ENCODE measurements around the gene RAD50.
"Not testable (repeated sequence)": the region's sequence is repeated elsewhere in the genome, so short reads cannot be mapped to it uniquely, and the experiment has no call there.

RAD50 gene

GRCh38 chr5:132524877-132525276, 31.9 kb upstream of the RAD50 start:
- not testable (repeated sequence) for H3K18ac ChIP-seq (ENCODE audit: low read depth in 1 of 2, low read length in 2 of 2); H3K4ac ChIP-seq (ENCODE audit: low read depth in 1 of 2, low read length in 2 of 2); H3K4me2 ChIP-seq (ENCODE audit: low read length, poor library complexity, severe bottlenecking); H3K4me3 ChIP-seq (ENCODE audit: insufficient read depth in 1 of 2, low read depth in 1 of 2, low read length in 2 of 2); H2BK12ac ChIP-seq (ENCODE audit: low read length in 2 of 2); H3K14ac ChIP-seq (ENCODE audit: low read length in 2 of 2); H2AK5ac ChIP-seq (ENCODE audit: low read length, severe bottlenecking); H3K9ac ChIP-seq (ENCODE audit: low read length); H3K27ac ChIP-seq (ENCODE audit: low read length, poor library complexity, severe bottlenecking); H4K91ac ChIP-seq (ENCODE audit: low read length); H3K4me1 ChIP-seq (ENCODE audit: control insufficient read depth, insufficient read depth, low read depth, low read length); DNase-seq; H4K8ac ChIP-seq (ENCODE audit: low read length); H3K79me1 ChIP-seq (replicated peaks; ENCODE audit: low read length, poor library complexity, severe bottlenecking); H3K23ac ChIP-seq (ENCODE audit: low read length in 2 of 2); H3K9me3 ChIP-seq (ENCODE audit: control insufficient read depth, low read length); H2BK15ac ChIP-seq (ENCODE audit: low read depth, poor library complexity, severe bottlenecking); H3K36me3 ChIP-seq (ENCODE audit: control insufficient read depth in 1 of 2, insufficient read depth in 2 of 2, low read depth in 1 of 2, low read length in 2 of 2); H2BK5ac ChIP-seq (ENCODE audit: low read depth, low read length, poor library complexity, severe bottlenecking); H2AFZ ChIP-seq (ENCODE audit: low read depth, low read length); H2BK120ac ChIP-seq (ENCODE audit: low read depth, low read length)
- 84% methylated on average over 5 of the region's 5 CpGs for WGBS
- peaks cover 4 to 10% of the 10 kb centered on the region in 2 experiments for H3K27me3 ChIP-seq (ENCODE audit: control insufficient read depth in 1 of 2, insufficient read depth in 1 of 2, low read length in 2 of 2)

- no peak overlapping the region for H2AFZ ChIP-seq (ENCODE audit: low read depth, low read length)
- H3K9ac ChIP-seq (ENCODE audit: low read length): no peak overlapping the region
- H2AK5ac ChIP-seq (ENCODE audit: low read length, severe bottlenecking): no peak overlapping the region
- H3K4me3 ChIP-seq (ENCODE audit: insufficient read depth in 1 of 2, low read depth in 1 of 2, low read length in 2 of 2): no peak overlapping the region
- no peak for DNase-seq
- H4K91ac ChIP-seq (ENCODE audit: low read length): no peak overlapping the region
- no peak overlapping the region for H3K4ac ChIP-seq (ENCODE audit: low read depth in 1 of 2, low read length in 2 of 2)
- H3K4me2 ChIP-seq (ENCODE audit: low read length, poor library complexity, severe bottlenecking): no peak overlapping the region
- no peak overlapping the region for H3K27ac ChIP-seq (ENCODE audit: low read length, poor library complexity, severe bottlenecking)
- H2BK12ac ChIP-seq (ENCODE audit: low read length in 2 of 2): no peak overlapping the region
- no peaks in the 10 kb centered on the region for H3K36me3 ChIP-seq (ENCODE audit: control insufficient read depth in 1 of 2, insufficient read depth in 2 of 2, low read depth in 1 of 2, low read length in 2 of 2)
- peaks cover 3% of the 10 kb centered on the region for H3K4me1 ChIP-seq (ENCODE audit: control insufficient read depth, insufficient read depth, low read depth, low read length)
- H2BK15ac ChIP-seq (ENCODE audit: low read depth, poor library complexity, severe bottlenecking): no peak overlapping the region
- no peak overlapping the region for H2BK5ac ChIP-seq (ENCODE audit: low read depth, low read length, poor library complexity, severe bottlenecking)
- no peaks in the 10 kb centered on the region for H3K79me1 ChIP-seq (replicated peaks; ENCODE audit: low read length, poor library complexity, severe bottlenecking)
- H2BK120ac ChIP-seq (ENCODE audit: low read depth, low read length): no peak overlapping the region
- peaks cover 8% of the 10 kb centered on the region for H3K9me3 ChIP-seq (ENCODE audit: control insufficient read depth, low read length)
- H3K23ac ChIP-seq (ENCODE audit: low read length in 2 of 2): no peak overlapping the region
- H3K27me3 ChIP-seq (ENCODE audit: control insufficient read depth in 1 of 2, insufficient read depth in 1 of 2, low read length in 2 of 2): peaks cover 4 to 10% of the 10 kb centered on the region in 2 experiments
- H4K8ac ChIP-seq (ENCODE audit: low read length): no peak overlapping the region
- no peak overlapping the region for H3K18ac ChIP-seq (ENCODE audit: low read depth in 1 of 2, low read length in 2 of 2)
- H3K14ac ChIP-seq (ENCODE audit: low read length in 2 of 2): no peak overlapping the region
Observed at GRCh38 chr5:132525299-132525724, 31.5 kb upstream of the RAD50 start.

DNA sequence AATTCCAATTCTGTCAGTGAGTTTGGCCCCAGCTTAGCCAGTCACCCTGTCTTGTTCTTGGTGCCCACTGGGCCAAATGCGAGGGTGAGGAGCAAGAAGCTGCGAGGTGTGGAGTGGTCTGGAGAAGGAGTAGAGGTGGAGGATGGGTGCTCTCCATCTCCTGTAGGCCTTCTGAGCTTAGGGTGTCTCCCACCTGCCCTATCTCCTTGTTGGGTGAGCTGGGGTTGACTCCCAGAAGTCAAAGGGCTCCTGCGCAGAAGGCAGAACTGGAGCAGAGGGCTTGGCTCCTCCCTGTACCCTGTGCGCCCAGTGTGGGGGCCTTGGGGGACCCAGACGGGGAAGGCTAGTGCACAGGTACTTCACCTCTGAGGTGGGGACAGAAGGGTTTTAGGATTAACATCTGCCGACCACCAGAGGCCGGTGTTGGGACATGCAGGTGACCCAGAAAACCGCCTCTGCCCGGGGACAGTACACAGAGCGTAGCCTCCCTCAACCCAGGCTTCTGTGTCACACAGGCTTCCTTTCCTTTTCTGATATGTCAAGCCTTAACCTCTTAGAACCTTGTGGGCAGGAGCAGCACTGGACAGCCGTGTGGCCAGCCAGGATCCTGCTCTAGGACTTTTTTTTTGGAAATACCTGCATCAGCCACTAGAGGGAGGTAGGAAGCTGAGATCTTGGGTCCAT, 30.3 kb upstream of the RAD50 start:
- Histone ChIP-seq H3K14ac (ENCODE audit: low read length in 2 of 2) (no peak overlapping the region), H3K9ac (ENCODE audit: low read length) (no peak overlapping the region), H2BK12ac (ENCODE audit: low read length in 2 of 2) (no peak overlapping the region), H2AFZ (ENCODE audit: low read depth, low read length) (no peak overlapping the region), H3K9me3 (ENCODE audit: control insufficient read depth, low read length) (peaks cover 5% of the 10 kb centered on the region), H3K27me3 (ENCODE audit: control insufficient read depth in 1 of 2, insufficient read depth in 1 of 2, low read length in 2 of 2) (peaks cover 4 to 12% of the 10 kb centered on the region in 2 experiments), H4K91ac (ENCODE audit: low read length) (no peak overlapping the region), H4K8ac (ENCODE audit: low read length) (no peak overlapping the region), H2BK120ac (ENCODE audit: low read depth, low read length) (no peak overlapping the region), H2AK5ac (ENCODE audit: low read length, severe bottlenecking) (no peak overlapping the region), H3K4me3 (ENCODE audit: insufficient read depth in 1 of 2, low read depth in 1 of 2, low read length in 2 of 2) (no peak overlapping the region), H3K4me2 (ENCODE audit: low read length, poor library complexity, severe bottlenecking) (peak overlapping the region; percentile 60), H3K18ac (ENCODE audit: low read depth in 1 of 2, low read length in 2 of 2) (no peak overlapping the region), H3K27ac (ENCODE audit: low read length, poor library complexity, severe bottlenecking) (no peak overlapping the region), H3K79me1 (replicated peaks; ENCODE audit: low read length, poor library complexity, severe bottlenecking) (no peaks in the 10 kb centered on the region), H2BK5ac (ENCODE audit: low read depth, low read length, poor library complexity, severe bottlenecking) (no peak overlapping the region), H3K4me1 (ENCODE audit: control insufficient read depth, insufficient read depth, low read depth, low read length) (peaks cover 3% of the 10 kb centered on the region), H3K4ac (ENCODE audit: low read depth in 1 of 2, low read length in 2 of 2) (no peak overlapping the region), H3K23ac (ENCODE audit: low read length in 2 of 2) (no peak overlapping the region), H3K36me3 (ENCODE audit: control insufficient read depth in 1 of 2, insufficient read depth in 2 of 2, low read depth in 1 of 2, low read length in 2 of 2) (no peaks in the 10 kb centered on the region), H2BK15ac (ENCODE audit: low read depth, poor library complexity, severe bottlenecking) (no peak overlapping the region)
- peak; percentile 63 for DNase-seq
- 33% methylated on average over 11 of the region's 11 CpGs for WGBS

GRCh38 chr5:132526974-132527564, 29.7 kb upstream of the RAD50 start:
- Histone ChIP-seq H2AK5ac (ENCODE audit: low read length, severe bottlenecking) (no peak overlapping the region), H3K4ac (ENCODE audit: low read depth in 1 of 2, low read length in 2 of 2) (no peak overlapping the region), H3K4me3 (ENCODE audit: insufficient read depth in 1 of 2, low read depth in 1 of 2, low read length in 2 of 2) (no peak overlapping the region), H2BK15ac (ENCODE audit: low read depth, poor library complexity, severe bottlenecking) (no peak overlapping the region), H3K9me3 (ENCODE audit: control insufficient read depth, low read length) (no peaks in the 10 kb centered on the region), H4K8ac (ENCODE audit: low read length) (no peak overlapping the region), H3K79me1 (replicated peaks; ENCODE audit: low read length, poor library complexity, severe bottlenecking) (no peaks in the 10 kb centered on the region), H3K36me3 (ENCODE audit: control insufficient read depth in 1 of 2, insufficient read depth in 2 of 2, low read depth in 1 of 2, low read length in 2 of 2) (no peaks in the 10 kb centered on the region), H3K4me2 (ENCODE audit: low read length, poor library complexity, severe bottlenecking) (no peak overlapping the region), H2BK12ac (ENCODE audit: low read length in 2 of 2) (no peak overlapping the region), H3K9ac (ENCODE audit: low read length) (no peak overlapping the region), H3K14ac (ENCODE audit: low read length in 2 of 2) (no peak overlapping the region), H3K27ac (ENCODE audit: low read length, poor library complexity, severe bottlenecking) (no peak overlapping the region), H3K18ac (ENCODE audit: low read depth in 1 of 2, low read length in 2 of 2) (no peak overlapping the region), H2AFZ (ENCODE audit: low read depth, low read length) (no peak overlapping the region), H3K23ac (ENCODE audit: low read length in 2 of 2) (no peak overlapping the region), H4K91ac (ENCODE audit: low read length) (no peak overlapping the region), H3K27me3 (ENCODE audit: control insufficient read depth in 1 of 2, insufficient read depth in 1 of 2, low read length in 2 of 2) (peaks cover 4 to 18% of the 10 kb centered on the region in 2 experiments), H2BK120ac (ENCODE audit: low read depth, low read length) (no peak overlapping the region), H2BK5ac (ENCODE audit: low read depth, low read length, poor library complexity, severe bottlenecking) (no peak overlapping the region), H3K4me1 (ENCODE audit: control insufficient read depth, insufficient read depth, low read depth, low read length) (peaks cover 3% of the 10 kb centered on the region)
- DNase-seq: no peak
- WGBS: 64% methylated on average over 8 of the region's 8 CpGs
